ENCODE measurements around the gene MMP7. TPM values are rescaled to one million over a fixed set of nuclear protein-coding genes. Genes with fewer than 3 reads are reported as not detected.

MMP7 gene
- total and polyA plus RNA-seq, 2 donors (not counting 1 experiment from before 2014, with no cell fraction given): not detected

GRCh38 chr11:102476812-102477211 lies 53.7 kb downstream of the MMP7 start:
- Mint-ChIP-seq H3K27me3 (peaks cover 7% of the 10 kb centered on the region), H3K27ac (peak overlapping the region; percentile 76), H3K4me3 (peak overlapping the region; percentile 69), H3K4me1 (peaks cover 42% of the 10 kb centered on the region), H3K9me3 (ENCODE audit: insufficient read depth) (no peaks in the 10 kb centered on the region)
- Histone ChIP-seq H3K4me2 (replicated peaks; ENCODE audit: low read depth, low read length, poor library complexity, severe bottlenecking) (no peak overlapping the region), H3K36me3 (replicated peaks in 1 of 2; ENCODE audit: control extremely low read depth in 1 of 2, control insufficient read depth in 1 of 2, extremely low read depth in 1 of 2, insufficient read depth in 2 of 2, low read length in 1 of 2) (no peaks in the 10 kb centered on the region), H4K20me1 (ENCODE audit: control insufficient read depth, insufficient read depth, low read length, poor library complexity, severe bottlenecking) (no peaks in the 10 kb centered on the region), H3K9me3 (ENCODE audit: control extremely low read depth in 1 of 3, control insufficient read depth in 2 of 3, insufficient read depth in 1 of 3, low read length in 2 of 3) (no peaks in the 10 kb centered on the region), H3K27me3 (replicated peaks in 1 of 4; ENCODE audit: control extremely low read depth in 1 of 4, control insufficient read depth in 3 of 4, insufficient read depth in 4 of 4, low read length in 3 of 4) (peaks cover 0 to 3% (median 0%) of the 10 kb centered on the region in 4 experiments), H3K27ac (ENCODE audit: low read length in 2 of 2) (no peak overlapping the region), H3K4me1 (ENCODE audit: control insufficient read depth in 2 of 2, insufficient read depth in 2 of 2, low read length in 2 of 2) (peaks cover 28% of the 10 kb centered on the region in 2 donors), H3K4me3 (ENCODE audit: control extremely low read depth in 1 of 5, extremely low read depth in 1 of 5, insufficient read depth in 1 of 5, low read depth in 2 of 5, low read length in 4 of 5) (no peak overlapping the region), H3K9ac (ENCODE audit: low read length) (no peak overlapping the region), H2AFZ (ENCODE audit: insufficient read depth, low read depth, low read length, poor library complexity, severe bottlenecking) (peak overlapping the region; percentile 29), H3K79me2 (ENCODE audit: control insufficient read depth, insufficient read depth, low read length) (no peaks in the 10 kb centered on the region)
- no peak for DNase-seq
- WGBS (ENCODE audit: insufficient coverage): 29% methylated on average over 1 of the region's 1 CpG
- intact Hi-C loops (cut with micrococcal nuclease): loop anchor here (5.0 kb wide), 1 partner anchor 35 kb away; no protein-coding TSS in a partner anchor
- ATAC-seq (ENCODE audit: low read depth): no peak
- CTCF ChIA-PET: interaction anchor here (1.1 to 3.5 kb wide), 6 partner anchors 15 to 183 kb away, joined by 3 to 21 read pairs (median 5); no protein-coding TSS in a partner anchor
- POLR2A ChIA-PET: interaction anchor here (1.0 kb wide), 1 partner anchor 25 kb away, joined by 3 read pairs; no protein-coding TSS in a partner anchor
- TF ChIP-seq EZH2 (IDR thresholded peaks at IDR 0.05; ENCODE audit: borderline replicate concordance, insufficient read depth, low read depth, low read length, poor library complexity, severe bottlenecking) (no peak), CTCF (IDR thresholded peaks at IDR 0.05) (no peak)

- no peaks in the 10 kb centered on the region for H4K20me1 ChIP-seq (ENCODE audit: control insufficient read depth, insufficient read depth, low read length, poor library complexity, severe bottlenecking)
- no CpG with 5 or more reads among the region's 1 CpG for WGBS (ENCODE audit: insufficient coverage)
- no peaks in the 10 kb centered on the region for H3K79me2 ChIP-seq (ENCODE audit: control insufficient read depth, insufficient read depth, low read length)
- no peak for TF ChIP-seq EZH2 (IDR thresholded peaks at IDR 0.05; ENCODE audit: borderline replicate concordance, insufficient read depth, low read depth, low read length, poor library complexity, severe bottlenecking)
- no peak for TF ChIP-seq CTCF (IDR thresholded peaks at IDR 0.05)
- ATAC-seq (ENCODE audit: low read depth) (no peak), DNase-seq (no peak)
- peaks cover 28% of the 10 kb centered on the region in 2 donors for H3K4me1 ChIP-seq (ENCODE audit: control insufficient read depth in 2 of 2, insufficient read depth in 2 of 2, low read length in 2 of 2)
- Mint-ChIP-seq H3K4me3 (peak overlapping the region; percentile 69), H3K4me1 (peaks cover 46% of the 10 kb centered on the region), H3K9me3 (ENCODE audit: insufficient read depth) (no peaks in the 10 kb centered on the region), H3K27ac (peak overlapping the region; percentile 76), H3K27me3 (peaks cover 7% of the 10 kb centered on the region)
- no peak overlapping the region for H3K4me2 ChIP-seq (replicated peaks; ENCODE audit: low read depth, low read length, poor library complexity, severe bottlenecking)
- no peak overlapping the region for H3K4me3 ChIP-seq (ENCODE audit: control extremely low read depth in 1 of 5, extremely low read depth in 1 of 5, insufficient read depth in 1 of 5, low read depth in 2 of 5, low read length in 4 of 5)
- no peaks in the 10 kb centered on the region for H3K27me3 ChIP-seq (replicated peaks in 1 of 4; ENCODE audit: control extremely low read depth in 1 of 4, control insufficient read depth in 3 of 4, insufficient read depth in 4 of 4, low read length in 3 of 4)
- no peak overlapping the region for H2AFZ ChIP-seq (ENCODE audit: insufficient read depth, low read depth, low read length, poor library complexity, severe bottlenecking)
- H3K9ac ChIP-seq (ENCODE audit: low read length): no peak overlapping the region
- no peaks in the 10 kb centered on the region for H3K36me3 ChIP-seq (replicated peaks in 1 of 2; ENCODE audit: control extremely low read depth in 1 of 2, control insufficient read depth in 1 of 2, extremely low read depth in 1 of 2, insufficient read depth in 2 of 2, low read length in 1 of 2)
- no peak overlapping the region for H3K27ac ChIP-seq (ENCODE audit: low read length in 2 of 2)
- no peaks in the 10 kb centered on the region for H3K9me3 ChIP-seq (ENCODE audit: control extremely low read depth in 1 of 3, control insufficient read depth in 2 of 3, insufficient read depth in 1 of 3, low read length in 2 of 3)
- intact Hi-C loops (cut with micrococcal nuclease): loop anchor here (5.0 kb wide), 1 partner anchor 34 kb away; no protein-coding TSS in a partner anchor
- CTCF ChIA-PET: interaction anchor here (0.8 to 3.5 kb wide), 7 partner anchors 9 to 182 kb away, joined by 3 to 21 read pairs (median 4); no protein-coding TSS in a partner anchor
- POLR2A ChIA-PET: interaction anchor here (0.6 to 1.0 kb wide), 2 partner anchors 20 to 24 kb away, joined by 3 to 6 read pairs; no protein-coding TSS in a partner anchor
Observed at GRCh38 chr11:102476069-102476468, 54.5 kb downstream of the MMP7 start.
